Caco-2 (cell line): ENCODE data around the gene FAM47B. TPM values are rescaled to one million over a fixed set of nuclear protein-coding genes. Genes with fewer than 3 reads are reported as not detected.

Experiments used
- BruUV-seq: library from RNA; stranded (reverse); fragments of 400-500 nt; replicated peaks from 2 replicates; lab custom pipeline; 2021; lab: Mats Ljungman, UMichigan
- CTCF ChIA-PET: fragments of 300-600 bp; sonication (Branson Sonifier 250); formaldehyde crosslinking; loops from one replicate; lab custom pipeline; 2022; ENCODE audit warnings: antibody characterized with exemption; lab: Charles Lee
- POLR2A ChIA-PET: fragments of 300-600 bp; sonication (Branson Sonifier 250); formaldehyde crosslinking; loops from one replicate; lab custom pipeline; 2022; ENCODE audit warnings: antibody characterized with exemption; lab: Charles Lee
- DNase-seq, 2 experiments: peaks; one replicate each; pipeline versions ENCODE4 v3.0.0 to v3.0.0-alpha.2; 2020 to 2022
- H3K27me3 ChIP-seq: replicated peaks from 2 replicates; pipeline ENCODE4 v1.6.0; 2011; ENCODE audit warnings: low read length; ENCODE audit not compliant: control insufficient read depth, insufficient read depth
- H3K36me3 ChIP-seq: 2 replicates; pipeline ENCODE4 v1.5.1; 2011; ENCODE audit warnings: low read length; ENCODE audit not compliant: control insufficient read depth, insufficient read depth
- H3K4me1 ChIP-seq: fragments of 250-450 bp; sonication (Bioruptor Pico); 2 replicates; pipeline ENCODE4 v1.5.1; 2020; ENCODE audit warnings: mild to moderate bottlenecking
- H3K4me3 ChIP-seq: 2 replicates; pipeline ENCODE4 v1.5.1; 2011; ENCODE audit warnings: low read depth, mild to moderate bottlenecking, control low read depth, low read length
- H3K9me3 ChIP-seq: fragments of 250-450 bp; sonication (Bioruptor Pico); 2 replicates; pipeline ENCODE4 v1.5.1; 2020; ENCODE audit warnings: mild to moderate bottlenecking, moderate library complexity
- H3K27ac Mint-ChIP-seq: one replicate; pipeline ENCODE4 v1.8.0; 2022; ENCODE audit warnings: mixed read lengths; ENCODE audit not compliant: unreplicated experiment
- H3K27me3 Mint-ChIP-seq: one replicate; pipeline ENCODE4 v1.8.0; 2022; ENCODE audit warnings: mixed read lengths; ENCODE audit not compliant: insufficient read depth, unreplicated experiment
- H3K36me3 Mint-ChIP-seq: one replicate; pipeline ENCODE4 v1.8.0; 2022; ENCODE audit warnings: mild to moderate bottlenecking, mixed read lengths; ENCODE audit not compliant: insufficient read depth, unreplicated experiment
- H3K4me1 Mint-ChIP-seq: one replicate; pipeline ENCODE4 v1.8.0; 2022; ENCODE audit warnings: low read depth, mixed read lengths; ENCODE audit not compliant: unreplicated experiment
- H3K4me3 Mint-ChIP-seq: one replicate; pipeline ENCODE4 v1.8.0; 2022; ENCODE audit warnings: mild to moderate bottlenecking, moderate library complexity, mixed read lengths; ENCODE audit not compliant: unreplicated experiment
- H3K9me3 Mint-ChIP-seq: one replicate; pipeline ENCODE4 v1.8.0; 2022; ENCODE audit warnings: mixed read lengths; ENCODE audit not compliant: unreplicated experiment
- CTCF ChIP-seq, 2 experiments: fragments of 200-600 bp in 1 of 2; IDR thresholded peaks; 1 replicate in 1 of 2; 2 replicates in 1 of 2; pipeline versions ENCODE4 v1.5.1 to v1.8.0; 2011 to 2022; ENCODE audit warnings: antibody characterized with exemption in 1 of 2, control low read depth in 1 of 2, inconsistent platforms in 1 of 2, low read depth in 1 of 2, low read length in 1 of 2, mild to moderate bottlenecking in 1 of 2, moderate library complexity in 1 of 2; ENCODE audit not compliant: insufficient read depth in 1 of 2, severe bottlenecking in 1 of 2, unreplicated experiment in 1 of 2
- intact Hi-C: fragments of 100-400 bp; cut with micrococcal nuclease; formaldehyde crosslinking; loops from one replicate; pipeline ENCODE4 v1.10.0; 2022; ENCODE audit not compliant: unreplicated experiment
- total RNA-seq: library from RNA; stranded (reverse); gene quantifications from 2 replicates; pipeline ENCODE4 v1.2.3, GENCODE V29; 2022

The FAM47B gene
- total RNA-seq, 1 experiment from 2014 or later, result not detected

- H3K27ac Mint-ChIP-seq, result no peak overlapping the region
- H3K36me3 Mint-ChIP-seq, result no peaks in the 10 kb centered on the region
- Histone ChIP-seq H3K27me3 (no peaks in the 10 kb centered on the region), H3K9me3 (no peaks in the 10 kb centered on the region), H3K36me3 (no peaks in the 10 kb centered on the region), H3K4me3 (no peak overlapping the region), H3K4me1 (no peaks in the 10 kb centered on the region)
- no peak overlapping the region for H3K4me3 Mint-ChIP-seq
- H3K4me1 Mint-ChIP-seq, result no peaks in the 10 kb centered on the region
- no peaks in the 10 kb centered on the region for H3K27me3 Mint-ChIP-seq
- TF ChIP-seq CTCF (IDR thresholded peaks at IDR 0.05; ENCODE audit: insufficient read depth in 1 of 2, low read depth in 1 of 2, low read length in 1 of 2, severe bottlenecking in 1 of 2, unreplicated experiment in 1 of 2), result no peak
- POLR2A ChIA-PET, result no interaction called here
- H3K9me3 Mint-ChIP-seq, result no peaks in the 10 kb centered on the region
- CTCF ChIA-PET, result no interaction called here
- intact Hi-C loops, result no loop called here
- no peak for DNase-seq
- BruUV-seq, result no TSS peak
Measured at GRCh38 chrX:34978171-34978570, 35.6 kb downstream of the FAM47B start.

- CTCF ChIA-PET, result no interaction called here
Measured at GRCh38 chrX:34987646-34988045, 45.0 kb downstream of the FAM47B start.

More at GRCh38 chrX:34987646-34988045, 45.0 kb downstream of the FAM47B start:
- peak; percentile 42 to 57 for DNase-seq
- Histone ChIP-seq H3K9me3 (no peaks in the 10 kb centered on the region), H3K4me1 (peaks cover 19% of the 10 kb centered on the region), H3K36me3 (no peaks in the 10 kb centered on the region), H3K4me3 (no peak overlapping the region), H3K27me3 (no peaks in the 10 kb centered on the region)
- no peak overlapping the region for H3K27ac Mint-ChIP-seq
- H3K36me3 Mint-ChIP-seq, result no peaks in the 10 kb centered on the region
- H3K4me1 Mint-ChIP-seq, result no peaks in the 10 kb centered on the region
- no TSS peak for BruUV-seq
- intact Hi-C loops, result loop anchor here (1.0 kb wide), 1 partner anchor 68 kb away; no protein-coding TSS in a partner anchor
- TF ChIP-seq CTCF (IDR thresholded peaks at IDR 0.05; ENCODE audit: insufficient read depth in 1 of 2, low read depth in 1 of 2, low read length in 1 of 2, severe bottlenecking in 1 of 2, unreplicated experiment in 1 of 2), result no peak
- no peaks in the 10 kb centered on the region for H3K9me3 Mint-ChIP-seq
- no peak overlapping the region for H3K4me3 Mint-ChIP-seq
- H3K27me3 Mint-ChIP-seq, result no peaks in the 10 kb centered on the region
- POLR2A ChIA-PET, result no interaction called here
